Effector CD4-positive, alpha-beta T cell (primary cell): ENCODE data around the gene SLAMF7.

Source experiments
- DNase-seq: peaks from one replicate; pipeline ENCODE4 v3.0.0-alpha.2; 2020

The SLAMF7 gene

DNA sequence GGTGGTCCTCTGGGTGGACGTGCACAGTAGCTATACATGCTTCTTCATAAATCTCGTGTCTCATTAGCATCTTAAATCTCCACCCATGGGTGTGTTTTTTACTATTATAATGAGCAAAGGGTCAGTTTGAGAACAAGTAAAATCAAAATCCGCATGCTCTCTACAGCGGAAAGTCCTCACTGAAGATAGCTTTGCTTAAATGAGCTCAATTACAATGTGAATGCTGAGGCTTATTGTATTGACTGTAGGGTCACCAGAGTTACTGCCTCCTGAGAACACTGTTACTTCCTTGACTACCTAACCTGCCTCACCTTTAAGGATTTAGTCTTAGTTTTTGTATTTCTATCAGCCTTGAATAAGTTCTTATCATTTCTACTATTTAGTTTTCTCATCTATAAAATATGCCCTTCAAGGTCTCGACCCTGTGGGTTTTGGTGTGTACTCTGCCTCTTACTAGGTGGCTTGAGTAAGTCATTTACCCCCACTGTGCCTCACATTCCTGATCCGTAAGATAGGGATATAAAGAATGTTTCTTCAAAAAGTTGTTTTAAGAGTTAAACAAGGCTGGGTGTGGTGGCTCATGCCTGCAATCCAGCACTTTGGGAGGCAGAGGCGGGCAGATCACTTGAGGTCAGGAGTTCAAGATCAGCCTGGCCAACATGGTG, 7.9 kb downstream of the SLAMF7 start:
- DNase-seq, result no peak

DNA sequence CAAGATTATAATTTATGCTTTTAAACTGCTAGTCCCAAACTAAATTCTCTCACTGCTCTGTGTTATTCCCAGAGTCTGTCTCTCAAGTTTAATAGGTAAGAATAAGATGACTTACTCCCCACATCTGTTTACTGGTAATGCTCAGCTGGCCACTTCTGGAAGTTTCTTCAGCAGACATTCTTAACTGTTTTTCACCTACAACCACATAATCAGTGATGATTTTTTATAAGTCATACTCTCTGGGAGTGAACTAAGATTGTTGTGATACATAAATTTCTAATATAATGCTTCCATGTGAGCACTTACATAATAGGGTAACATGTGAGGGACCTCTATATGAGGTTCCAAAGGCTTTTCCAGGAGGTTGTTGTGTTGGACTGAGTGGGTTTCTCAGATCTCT, 8.7 kb downstream of the SLAMF7 start:
- DNase-seq, result no peak

DNA sequence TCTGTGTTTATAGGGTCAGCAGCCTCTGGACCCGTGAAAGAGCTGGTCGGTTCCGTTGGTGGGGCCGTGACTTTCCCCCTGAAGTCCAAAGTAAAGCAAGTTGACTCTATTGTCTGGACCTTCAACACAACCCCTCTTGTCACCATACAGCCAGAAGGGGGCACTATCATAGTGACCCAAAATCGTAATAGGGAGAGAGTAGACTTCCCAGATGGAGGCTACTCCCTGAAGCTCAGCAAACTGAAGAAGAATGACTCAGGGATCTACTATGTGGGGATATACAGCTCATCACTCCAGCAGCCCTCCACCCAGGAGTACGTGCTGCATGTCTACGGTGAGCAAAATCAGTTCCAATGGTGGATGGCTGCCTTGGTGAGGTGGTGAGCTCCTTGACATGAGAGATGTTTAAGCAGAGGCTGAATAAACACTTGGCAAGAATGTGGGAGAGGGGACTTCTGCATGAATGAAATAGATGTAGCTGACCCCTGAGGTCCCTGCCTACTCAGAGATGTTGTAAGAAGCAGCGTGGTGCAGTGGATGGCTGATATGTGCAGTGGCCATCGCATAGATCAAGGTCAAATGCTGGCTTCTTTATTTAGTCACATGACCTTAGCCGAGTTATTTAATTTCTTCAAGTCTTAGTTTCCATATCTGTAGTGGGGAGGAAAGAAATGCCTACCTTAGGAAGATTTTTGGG, 9.3 kb downstream of the SLAMF7 start:
- no peak for DNase-seq

GRCh38 chr1:160748878-160749269, 9.8 kb downstream of the SLAMF7 start:
- no peak for DNase-seq

GRCh38 chr1:160750608-160751007, 11.6 kb downstream of the SLAMF7 start:
- no peak for DNase-seq

DNA sequence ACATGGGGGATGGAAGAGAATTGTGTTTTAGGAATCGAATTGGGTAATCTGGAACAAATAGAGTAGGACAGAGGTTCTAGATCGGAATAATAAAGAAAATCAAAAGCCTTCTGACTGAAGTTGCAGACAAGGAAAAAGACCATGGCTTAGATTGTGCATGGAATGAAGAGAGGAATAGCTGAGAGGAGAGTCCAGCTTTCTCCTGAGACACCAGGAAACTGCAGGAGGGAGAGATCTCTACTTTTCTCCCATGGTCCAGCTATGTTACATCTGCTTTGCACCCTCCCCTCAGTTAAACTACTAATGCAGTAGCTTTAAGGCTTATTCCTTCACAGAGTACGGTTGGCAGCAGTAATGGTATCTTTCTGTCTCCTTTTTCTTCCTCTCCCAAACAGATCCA, 13.4 kb downstream of the SLAMF7 start:
- DNase-seq, result no peak

DNA sequence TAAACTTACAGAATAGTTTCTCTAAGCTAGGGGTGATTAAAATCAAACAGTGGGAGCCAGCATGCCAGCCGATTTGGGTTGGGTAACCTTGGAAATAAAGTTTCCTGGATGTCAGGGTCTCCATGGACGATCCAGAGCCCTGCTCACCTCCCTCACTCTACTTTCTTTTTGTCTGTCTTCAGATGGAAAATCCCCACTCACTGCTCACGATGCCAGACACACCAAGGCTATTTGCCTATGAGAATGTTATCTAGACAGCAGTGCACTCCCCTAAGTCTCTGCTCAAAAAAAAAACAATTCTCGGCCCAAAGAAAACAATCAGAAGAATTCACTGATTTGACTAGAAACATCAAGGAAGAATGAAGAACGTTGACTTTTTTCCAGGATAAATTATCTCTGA, 13.9 kb downstream of the SLAMF7 start:
- DNase-seq, result no peak

- no peak for DNase-seq
These were observed 14.5 kb downstream of the SLAMF7 start for GRCh38 chr1:160753594-160753993.

DNA sequence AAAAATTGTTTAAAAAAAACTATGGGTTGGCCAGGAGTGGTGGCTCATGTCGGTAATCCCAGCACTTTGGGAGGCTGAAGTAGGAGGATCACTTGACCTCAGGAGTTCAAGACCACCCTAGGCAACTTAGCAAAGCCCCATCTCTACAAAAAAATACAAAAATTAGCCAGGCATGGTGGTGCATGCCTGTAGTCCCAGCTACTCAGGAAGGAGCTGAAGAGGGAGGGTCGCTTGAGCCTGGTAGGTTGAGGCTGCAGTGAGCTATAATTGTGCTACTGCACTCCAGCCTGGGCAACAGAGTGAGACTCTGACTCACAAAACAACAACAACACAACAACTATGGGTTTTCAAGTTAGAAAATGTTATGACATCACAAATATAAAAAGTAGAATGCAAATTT, 16.4 kb downstream of the SLAMF7 start:
- no peak for DNase-seq

DNA sequence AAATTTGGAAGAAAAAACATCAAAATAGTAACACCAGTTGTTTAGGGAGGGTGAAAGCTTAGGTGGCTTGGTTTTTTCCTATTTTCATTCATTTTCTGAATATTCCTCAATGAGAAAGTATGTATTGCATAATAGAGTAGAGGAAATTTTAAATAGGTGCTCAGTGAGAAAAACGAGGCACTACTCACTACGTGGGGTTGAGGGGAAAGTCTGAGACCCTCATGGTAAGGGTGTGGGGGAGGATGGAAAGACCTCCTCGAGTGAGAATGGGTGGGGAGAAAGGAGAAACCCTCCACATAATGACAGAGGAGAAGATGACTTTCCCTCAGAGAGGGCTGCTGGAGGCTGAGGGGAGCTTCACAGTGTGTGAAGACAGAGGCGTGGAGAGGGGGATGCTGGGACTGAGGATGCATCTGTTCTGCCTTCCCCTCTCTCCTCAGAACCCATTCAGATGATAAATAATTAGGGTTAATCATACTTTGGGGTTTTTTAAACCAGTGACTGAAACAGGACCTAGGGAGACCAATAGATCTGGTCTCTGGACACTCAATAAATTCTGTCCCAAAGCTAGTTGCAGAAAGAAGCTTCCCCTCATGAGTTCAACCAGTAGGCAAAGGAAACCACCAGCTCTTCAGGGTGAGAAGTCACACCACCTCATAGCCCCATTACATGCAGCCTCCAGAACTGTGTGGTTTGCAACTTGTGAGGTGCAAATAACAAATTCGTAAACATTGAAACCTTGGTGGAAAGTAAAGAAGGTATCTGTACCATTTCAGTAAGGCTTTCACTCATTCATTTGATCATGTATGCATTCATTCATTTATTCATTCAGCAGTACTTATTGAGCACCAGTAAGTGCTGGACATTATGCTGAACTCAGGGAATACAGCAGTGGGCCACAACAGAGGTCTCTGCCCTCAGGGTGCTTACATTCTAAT, 17.1 kb downstream of the SLAMF7 start:
- no peak for DNase-seq

- DNase-seq, result no peak
These were observed 17.8 kb downstream of the SLAMF7 start for GRCh38 chr1:160756849-160757201.

- no peak for DNase-seq
These were observed 19.5 kb downstream of the SLAMF7 start for GRCh38 chr1:160758521-160758920.

DNA sequence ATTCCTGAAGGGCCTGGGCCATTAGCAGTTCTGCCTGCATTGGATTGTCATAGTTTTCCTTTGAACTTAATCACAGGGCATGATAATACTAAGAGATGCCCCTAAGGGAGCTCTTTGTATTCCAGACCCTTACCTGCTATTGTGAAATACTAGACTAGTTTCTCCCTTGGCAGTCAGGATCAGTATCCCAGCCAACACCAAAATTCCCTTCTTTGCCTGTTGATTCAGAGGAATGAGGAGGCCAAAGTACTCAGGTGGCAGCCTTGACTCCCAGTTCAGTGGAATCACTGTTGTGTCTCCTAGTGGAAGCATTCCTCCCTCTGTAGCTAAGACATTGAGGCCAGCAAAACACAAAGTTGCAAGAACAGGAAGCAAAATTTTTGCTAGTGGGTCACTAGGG, 20.7 kb downstream of the SLAMF7 start:
- no peak for DNase-seq

- no peak for DNase-seq
These were observed 22.0 kb downstream of the SLAMF7 start for GRCh38 chr1:160761046-160761445.

GRCh38 chr1:160761886-160762285, 22.8 kb downstream of the SLAMF7 start:
- DNase-seq, result no peak

GRCh38 chr1:160763993-160764392, 24.9 kb downstream of the SLAMF7 start:
- DNase-seq, result no peak

DNA sequence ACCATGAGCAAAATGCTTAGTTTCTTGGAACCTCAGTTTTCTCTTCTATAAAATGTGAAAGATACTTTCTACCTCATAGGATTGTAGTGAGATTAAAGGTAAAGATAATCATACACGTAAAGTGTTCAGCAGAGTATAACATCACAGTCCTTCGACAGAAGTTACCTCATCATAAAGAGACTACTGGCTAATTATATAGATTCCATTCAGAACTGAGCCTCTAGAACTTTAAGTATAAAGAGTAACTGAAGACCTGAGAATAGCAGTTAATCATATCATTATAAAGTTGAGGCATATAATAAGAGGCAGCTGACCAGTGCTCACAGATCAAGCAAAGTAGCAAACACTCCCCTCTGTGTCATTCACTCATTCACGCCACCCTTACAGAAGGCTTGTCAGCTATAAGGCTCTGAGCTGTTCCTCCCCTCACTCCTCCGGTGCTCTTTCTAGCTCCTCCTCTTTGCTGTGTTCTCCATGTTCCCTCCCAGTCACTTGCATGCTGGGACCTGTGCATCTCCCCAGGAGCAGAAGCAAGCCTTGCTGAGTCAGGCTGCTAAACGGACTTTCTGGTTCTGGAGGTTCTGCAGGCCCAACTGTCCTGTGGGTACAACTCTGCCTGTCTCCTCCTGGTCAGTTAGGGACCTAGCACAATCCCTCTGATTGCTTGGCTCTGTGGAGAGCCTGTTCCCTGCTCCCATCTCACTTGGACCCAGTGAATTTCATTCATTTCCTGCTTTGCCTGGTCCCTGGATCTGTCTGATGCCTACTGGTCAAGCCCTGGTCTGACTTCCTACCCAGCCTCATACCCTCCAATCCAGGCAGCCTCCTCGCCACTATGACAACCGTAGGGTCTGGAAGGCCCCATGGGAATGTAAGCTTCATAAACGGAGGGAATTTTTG, 28.6 kb downstream of the SLAMF7 start:
- no peak for DNase-seq

DNA sequence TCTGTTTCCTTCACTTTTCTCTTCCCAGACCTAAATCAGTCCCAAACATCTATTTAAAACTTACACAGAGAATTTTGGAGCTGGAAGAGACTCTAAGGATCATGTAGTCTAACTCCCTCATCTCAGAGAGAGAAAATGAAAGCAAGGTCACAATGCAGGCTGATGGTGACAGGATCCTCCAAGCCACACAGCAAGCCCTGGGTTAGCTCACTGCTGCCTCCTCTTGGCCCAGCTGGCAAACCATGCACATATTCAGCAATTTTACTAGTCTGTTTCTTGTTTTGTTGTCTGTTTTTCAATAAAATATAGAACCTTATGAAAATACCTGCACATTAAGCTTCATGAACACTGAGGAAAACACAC, 29.2 kb downstream of the SLAMF7 start:
- peak; percentile 73 for DNase-seq

DNA sequence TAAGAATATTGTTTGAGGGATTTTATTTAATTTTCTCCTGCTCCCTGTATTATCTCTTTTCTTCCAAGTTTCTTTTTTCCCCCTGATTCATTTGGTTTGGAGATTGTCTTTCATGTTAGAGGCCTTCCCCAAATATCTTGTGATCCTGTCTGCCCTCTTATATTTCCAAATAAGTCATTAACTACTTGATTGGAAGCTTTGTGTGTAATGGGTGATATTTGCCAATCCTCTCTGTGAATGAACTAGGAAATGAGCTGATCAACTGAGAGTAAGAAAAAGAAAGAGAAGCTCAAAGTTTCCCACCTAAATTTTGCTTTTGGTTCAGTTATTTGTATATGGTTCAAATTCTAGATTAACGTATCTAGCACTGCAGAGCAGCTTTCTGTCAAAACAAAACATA, 33.3 kb downstream of the SLAMF7 start:
- DNase-seq, result no peak

GRCh38 chr1:160773093-160773492, 34.0 kb downstream of the SLAMF7 start:
- no peak for DNase-seq

- no peak for DNase-seq
These were observed 36.1 kb downstream of the SLAMF7 start for GRCh38 chr1:160774886-160775719.

DNA sequence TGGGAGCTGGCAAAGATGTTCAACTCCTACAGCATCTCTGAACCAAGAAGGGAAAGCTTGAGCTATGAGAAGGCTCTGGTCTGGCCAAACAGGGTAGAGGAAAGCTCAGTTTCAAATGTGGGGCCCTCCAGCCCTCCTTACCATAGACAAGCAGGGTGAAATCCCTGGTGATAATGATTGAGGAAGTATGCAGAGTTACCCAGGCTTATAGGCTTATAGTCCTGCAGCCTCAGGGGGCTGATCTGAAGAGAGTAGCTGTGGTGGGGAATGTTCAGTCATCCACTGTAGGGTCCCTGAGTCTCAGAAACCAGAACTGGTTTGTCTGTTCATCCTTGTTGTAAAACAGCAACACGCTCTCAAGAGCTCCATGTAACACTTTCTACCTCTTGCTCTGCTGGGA, 37.1 kb downstream of the SLAMF7 start:
- DNase-seq, result no peak
